GM21381 (cell line): ENCODE measurements around the gene GRIK4.

Source experiments
- ATAC-seq: cut with Tn5 transposase; IDR thresholded peaks from one replicate; pipeline ENCODE4 v1.9.1; 2021; ENCODE audit warnings: mild to moderate bottlenecking, moderate library complexity; ENCODE audit not compliant: unreplicated experiment

Gene GRIK4

DNA sequence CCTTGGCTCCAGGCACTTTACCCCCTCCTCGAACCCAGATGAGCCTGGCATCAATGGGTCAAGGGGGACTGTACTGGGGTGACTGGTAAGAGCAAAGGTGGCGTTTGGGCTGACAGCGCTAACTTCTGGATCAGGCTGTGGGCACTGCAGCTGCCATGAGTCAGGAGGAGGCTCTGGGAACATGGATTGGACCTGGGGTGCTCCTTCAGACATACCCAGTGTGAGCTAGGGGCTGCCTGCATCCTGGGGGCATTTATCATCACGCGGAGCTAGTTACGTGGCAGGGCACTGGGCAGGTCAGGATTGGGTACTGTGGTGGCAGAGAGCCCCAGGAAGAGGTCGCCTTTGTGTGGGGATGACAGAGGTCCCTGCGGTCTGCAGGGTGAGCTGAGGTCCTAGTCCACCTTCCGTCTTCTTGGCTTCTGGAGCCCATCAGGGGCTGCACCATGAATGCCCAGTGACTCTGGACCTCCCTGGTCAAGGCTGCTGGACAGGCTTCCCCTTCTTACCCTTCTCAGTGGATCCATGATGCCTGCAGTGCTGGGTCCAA lies 13.1 kb downstream of the GRIK4 start:
- ATAC-seq = no peak

DNA sequence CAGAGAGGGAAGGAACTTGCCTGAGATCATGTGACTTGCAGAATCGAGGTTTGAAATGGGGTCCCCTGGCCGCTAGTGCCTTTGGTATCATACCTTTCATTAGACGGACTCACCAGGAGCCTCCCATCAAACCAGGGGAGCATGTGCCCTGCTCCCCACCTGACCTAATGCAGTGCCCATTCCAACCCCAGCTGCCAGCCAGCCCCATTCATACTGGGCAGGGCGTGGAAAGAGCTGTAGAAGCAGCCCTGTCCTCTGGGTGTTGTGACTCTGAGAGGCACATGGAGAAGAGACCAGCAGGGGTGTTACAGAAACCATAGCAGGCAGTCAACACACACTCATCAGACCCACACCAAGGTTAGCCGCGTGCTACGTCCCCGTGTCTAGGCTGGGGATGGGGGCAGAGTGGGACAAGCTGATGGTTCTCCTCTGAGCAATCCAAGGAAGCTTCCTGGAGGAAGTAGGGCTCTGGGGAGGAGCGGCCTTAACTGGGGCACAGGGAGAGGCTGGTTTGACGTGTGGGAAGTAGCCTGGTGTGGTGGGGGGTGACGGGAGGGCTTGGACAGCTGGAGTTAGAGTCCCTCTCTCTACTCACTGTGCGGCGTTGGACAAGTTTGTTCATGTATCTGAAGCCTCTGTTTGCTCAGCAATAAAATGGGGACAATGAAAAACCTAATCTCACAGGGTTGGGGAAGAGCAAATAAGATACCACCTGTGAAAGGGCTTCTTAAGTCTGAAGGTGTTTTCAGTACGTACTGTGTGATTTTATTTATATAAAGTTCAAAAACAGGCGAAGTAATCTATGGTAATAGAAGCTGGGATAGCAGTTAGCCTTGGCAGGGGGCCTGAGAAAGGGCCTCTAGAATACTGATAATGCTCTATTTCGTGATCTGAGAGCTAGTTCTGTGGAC lies 14.0 kb downstream of the GRIK4 start:
- no peak for ATAC-seq

DNA sequence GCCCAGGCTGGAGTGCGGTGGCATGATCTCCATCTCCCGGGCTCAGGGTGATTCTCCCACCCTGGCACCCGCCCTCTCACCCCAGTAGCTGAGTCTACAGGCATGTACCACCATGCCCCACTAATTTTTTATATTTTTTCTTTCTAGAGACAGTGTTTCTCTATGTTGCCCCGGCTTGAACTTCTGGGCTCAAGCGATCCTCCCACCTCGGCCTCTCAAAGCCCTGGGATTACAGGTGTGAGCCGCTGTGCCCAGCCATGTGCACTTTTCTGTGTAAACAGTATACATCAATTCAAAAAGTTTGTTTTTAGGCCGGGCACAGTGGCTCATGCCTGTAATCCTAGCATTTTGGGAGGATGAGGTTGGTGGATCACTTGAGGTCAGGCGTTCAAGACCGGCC lies 14.7 kb downstream of the GRIK4 start:
- ATAC-seq = no peak

DNA sequence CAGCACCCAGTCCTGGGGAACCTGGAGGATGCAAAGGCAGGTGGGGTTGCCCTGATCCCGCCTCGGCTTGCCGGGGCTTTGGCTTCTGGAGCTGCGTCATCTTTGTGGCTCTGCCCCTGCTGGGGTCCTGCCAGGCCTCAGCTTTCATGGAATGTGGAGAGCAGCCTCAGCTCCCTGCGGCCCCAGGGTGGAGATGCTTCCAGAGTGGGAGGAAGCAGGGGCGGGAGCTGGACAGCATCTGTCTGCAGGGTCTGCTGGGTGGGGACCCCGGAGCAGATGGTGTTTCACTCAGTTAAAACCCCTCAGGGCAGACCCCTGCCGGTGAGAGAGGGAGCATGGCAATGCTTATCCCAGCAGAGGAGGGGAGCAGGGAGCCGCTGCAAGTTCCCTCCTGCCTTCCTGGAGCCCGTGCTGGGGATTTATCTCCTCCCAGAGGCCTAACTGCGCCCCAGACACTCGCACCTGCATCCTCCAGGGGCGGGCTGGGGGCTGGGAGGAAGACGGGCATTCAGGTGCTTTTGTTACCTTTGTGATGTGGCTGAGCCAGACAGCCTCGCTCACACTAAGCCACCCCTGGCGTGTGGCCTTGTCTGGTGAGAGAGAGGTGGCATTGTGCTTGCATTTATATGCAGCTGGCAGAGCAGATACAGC lies 15.7 kb downstream of the GRIK4 start:
- ATAC-seq = no peak

DNA sequence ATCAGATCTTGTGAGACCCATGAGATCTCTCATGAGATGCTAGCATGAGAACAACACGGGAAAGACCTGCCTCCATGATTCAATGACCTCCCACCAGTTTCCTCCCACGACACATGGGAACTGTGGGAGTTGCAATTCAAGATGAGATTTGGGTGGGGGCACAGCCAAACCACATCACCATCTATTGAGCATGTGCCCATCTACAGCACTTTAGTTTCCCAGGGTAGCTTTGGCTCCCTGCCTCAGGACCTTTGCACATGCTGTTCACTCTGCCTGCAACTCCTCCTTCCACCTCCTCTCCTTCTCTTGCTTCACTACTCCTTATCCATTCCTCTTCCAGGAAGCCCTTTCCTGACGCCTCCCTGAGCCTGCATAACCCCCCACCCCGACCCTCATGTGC lies 17.2 kb downstream of the GRIK4 start:
- ATAC-seq = no peak

DNA sequence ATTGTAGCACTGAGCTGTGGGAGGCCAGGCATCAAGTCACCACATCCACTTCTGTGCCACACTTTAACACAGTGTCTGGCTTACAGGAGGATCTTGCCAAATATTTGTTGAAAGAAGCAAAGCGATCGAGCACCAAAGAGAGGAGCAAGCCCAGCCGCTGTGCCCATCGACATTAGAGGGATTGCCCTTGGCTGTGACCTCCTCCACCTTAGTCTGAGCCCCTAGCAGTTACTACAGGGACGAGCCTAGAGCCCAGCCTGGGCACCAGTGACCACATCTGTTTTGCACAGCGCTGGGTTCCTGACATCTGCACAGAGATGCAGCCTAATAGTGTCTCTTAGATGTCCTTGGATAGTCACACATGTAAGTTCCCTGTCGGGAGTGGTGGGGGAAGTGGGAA lies 17.7 kb downstream of the GRIK4 start:
- no peak for ATAC-seq

DNA sequence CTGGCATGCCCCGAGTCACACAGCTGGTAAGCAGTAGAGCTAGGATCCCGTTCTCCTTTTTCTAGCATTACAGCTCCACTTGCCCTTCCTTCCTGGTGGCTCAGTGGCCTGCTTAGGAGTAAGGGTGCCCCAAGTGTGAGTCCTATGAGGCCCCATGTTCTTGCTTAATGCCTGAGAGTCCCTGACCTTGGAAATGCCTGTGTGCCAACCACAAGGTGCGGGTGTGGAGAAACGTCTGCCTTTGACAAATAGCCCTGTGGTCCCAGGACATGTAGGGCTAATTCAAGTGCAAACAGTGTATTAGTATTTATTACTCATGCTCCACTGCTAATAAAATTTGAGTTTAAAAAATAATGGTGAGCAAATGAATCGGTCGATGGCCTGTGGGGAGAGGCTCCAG lies 18.4 kb downstream of the GRIK4 start:
- ATAC-seq = no peak

DNA sequence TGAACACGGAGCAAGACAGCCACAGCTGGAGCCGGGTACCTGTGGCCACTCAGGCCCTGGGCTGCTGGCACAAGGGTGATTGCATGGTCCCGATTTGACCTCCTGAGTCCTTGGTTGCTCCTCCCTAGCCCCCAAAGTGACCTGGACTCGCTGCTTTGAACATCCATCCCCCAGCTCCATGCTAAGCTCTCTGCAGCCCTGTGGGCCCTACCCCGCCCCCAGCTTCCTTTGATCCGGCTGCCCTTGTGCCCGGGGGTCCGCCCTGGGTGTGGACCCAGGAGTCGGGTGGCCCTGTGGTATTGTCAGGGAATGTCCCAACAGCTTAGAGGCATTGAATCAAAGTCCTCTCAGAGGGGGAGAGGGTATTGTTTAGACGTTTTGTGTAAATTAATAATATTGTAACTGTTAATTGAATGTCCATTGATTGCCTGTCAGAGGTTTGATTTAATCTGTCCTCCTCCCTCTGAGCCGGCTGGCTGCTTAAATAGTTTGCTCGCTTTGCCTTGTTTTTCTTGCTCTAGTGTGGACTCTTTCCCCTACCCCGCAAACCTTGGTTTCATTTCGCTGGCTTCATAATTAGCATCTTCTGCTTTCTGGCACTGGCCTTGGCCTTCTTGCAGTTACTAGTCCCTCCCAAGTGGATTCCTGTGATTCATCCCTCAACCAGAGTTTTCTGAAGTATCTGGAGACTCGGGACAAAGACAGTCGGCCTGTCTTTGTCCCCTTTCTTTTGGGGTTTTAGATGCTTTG lies 20.7 kb downstream of the GRIK4 start:
- ATAC-seq = no peak

DNA sequence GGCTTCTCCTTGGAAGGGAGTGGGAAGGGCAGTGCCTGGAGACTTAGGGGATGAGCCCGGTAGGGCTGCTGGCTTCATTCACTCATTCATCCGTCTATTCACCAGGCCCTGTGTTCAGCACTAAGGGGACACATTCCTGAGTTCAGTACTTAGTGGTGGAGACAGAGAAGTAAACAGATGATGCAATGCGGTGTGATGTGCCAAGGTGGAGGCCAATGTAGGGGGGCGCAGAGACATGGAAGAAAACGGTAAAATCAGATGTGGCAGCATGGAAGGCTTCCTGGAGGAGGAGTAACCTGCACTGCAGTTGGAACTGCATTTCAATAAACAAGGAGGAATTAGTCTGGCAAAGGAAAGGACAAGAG lies 21.3 kb downstream of the GRIK4 start:
- ATAC-seq = no peak

DNA sequence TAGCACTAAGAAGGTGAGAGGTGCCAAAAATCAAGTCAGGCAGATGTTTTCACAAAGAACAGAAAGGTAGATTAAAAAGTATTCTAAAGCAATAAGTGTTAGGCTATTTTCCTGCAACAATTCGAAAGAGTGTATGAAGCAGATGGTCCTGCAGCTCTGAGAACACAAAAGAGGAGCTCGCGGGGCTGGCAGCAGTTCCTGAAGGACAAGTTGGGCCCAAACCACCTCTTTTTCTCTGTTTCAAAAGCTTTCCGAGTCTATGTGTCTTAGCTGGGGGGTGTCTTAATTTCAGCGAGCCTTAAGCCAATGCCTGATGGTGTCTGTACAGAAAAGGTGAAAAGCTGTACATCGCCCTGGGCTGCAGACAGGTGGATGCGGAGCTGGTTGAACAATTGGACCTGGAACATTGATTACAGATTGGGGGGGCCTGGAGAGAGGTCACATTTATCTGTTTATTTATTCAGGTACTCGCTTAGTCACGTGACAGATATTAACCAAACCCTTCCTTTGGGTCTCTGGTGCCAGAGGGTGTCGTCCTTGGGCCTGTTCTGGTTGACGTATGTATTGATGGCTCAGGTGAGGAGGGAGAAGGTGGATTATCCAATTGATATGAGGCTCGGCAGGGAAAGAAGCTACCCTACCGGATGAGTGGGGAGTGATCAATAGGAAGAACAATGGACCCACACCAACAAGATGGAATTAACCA lies 24.7 kb downstream of the GRIK4 start:
- no peak for ATAC-seq

DNA sequence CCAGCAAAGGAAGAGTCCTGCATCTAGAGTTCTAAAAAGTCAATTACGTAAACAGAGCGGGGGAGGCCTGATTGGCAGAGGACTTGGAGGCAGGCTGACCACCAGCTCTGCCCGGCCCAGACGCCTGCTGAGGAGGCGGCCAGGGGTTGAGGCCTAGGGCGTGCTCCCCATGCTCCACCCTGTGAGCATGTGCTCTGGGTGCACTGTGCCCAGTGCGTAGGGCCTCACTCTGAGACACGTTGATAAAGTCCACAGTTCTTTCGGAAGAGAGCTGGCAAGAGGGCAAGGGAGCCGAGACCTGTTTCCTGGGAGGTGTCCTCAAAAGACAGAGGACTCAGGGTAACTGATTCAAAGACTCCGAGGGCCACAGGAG lies 25.2 kb downstream of the GRIK4 start:
- ATAC-seq = no peak

DNA sequence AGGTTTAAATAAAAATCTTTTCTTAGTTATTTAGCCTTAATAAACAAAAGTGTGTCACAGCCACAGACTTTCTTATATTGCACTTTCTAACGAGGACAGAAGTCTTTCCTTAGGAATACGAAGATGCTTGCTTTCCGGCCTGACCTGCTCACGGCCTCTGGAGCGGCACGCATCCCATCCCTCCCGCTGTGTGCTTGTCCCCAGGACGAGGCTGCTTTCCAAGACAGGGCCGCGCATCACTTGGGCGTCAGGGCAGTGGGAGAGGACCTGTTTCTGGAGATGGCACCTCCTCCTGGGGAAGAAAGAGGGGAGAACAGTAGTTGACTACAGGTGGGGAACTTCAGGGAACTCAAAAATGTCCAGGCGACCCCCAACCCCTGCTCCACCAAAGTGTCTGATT lies 26.4 kb downstream of the GRIK4 start:
- no peak for ATAC-seq

DNA sequence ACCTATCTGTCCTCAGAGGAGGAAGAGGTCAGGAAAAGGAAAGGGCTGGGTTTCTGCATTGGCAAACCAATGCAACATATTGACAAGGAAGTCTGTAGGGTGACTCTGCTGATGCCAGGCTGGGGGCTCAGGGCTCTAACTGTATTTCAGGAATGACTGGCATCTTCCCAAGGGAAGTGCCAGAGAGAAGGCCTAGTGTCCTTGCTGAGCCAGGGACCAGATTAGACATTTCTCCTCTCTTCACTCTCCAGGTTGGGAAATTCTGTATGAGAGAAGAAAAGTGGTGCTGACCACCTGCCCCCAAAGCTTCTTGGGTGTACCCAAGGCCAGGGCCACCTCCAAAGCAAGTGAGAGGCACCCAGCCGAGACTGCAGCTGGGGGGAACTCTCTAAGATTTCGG lies 27.2 kb downstream of the GRIK4 start:
- ATAC-seq = no peak

DNA sequence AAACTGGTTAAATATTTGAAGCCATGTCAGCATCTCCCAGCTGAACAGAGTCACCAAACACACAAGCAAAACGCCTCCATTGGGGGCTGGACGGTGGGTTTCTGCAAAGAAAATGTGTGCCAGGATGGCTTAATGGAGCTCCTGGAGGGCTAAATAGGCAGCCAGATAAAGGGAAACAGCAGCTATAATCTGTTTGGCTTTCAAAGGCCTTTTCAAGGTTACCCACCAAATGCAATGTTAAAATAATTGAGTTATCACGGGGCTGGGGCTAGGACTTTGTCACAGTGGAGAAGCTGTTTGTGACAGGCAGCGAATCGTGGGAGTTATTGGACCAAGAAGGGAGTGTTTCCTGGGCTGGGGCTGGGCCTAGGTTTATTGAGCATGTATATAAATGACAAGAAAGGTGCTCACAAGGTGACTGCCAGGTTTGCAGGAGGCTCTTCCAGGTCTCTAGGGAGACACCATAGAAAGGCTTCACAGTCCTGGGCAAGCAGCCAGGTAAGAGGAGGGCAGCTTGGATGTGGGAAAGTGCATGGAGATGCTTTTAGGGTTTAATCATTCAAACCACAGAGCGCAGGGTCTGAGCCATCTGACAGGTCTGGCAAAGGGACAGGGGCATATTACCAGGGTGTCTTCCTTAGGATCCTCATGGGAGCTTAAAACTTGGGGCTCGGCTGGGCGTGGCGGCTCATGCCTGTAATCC lies 28.3 kb downstream of the GRIK4 start:
- no peak for ATAC-seq

DNA sequence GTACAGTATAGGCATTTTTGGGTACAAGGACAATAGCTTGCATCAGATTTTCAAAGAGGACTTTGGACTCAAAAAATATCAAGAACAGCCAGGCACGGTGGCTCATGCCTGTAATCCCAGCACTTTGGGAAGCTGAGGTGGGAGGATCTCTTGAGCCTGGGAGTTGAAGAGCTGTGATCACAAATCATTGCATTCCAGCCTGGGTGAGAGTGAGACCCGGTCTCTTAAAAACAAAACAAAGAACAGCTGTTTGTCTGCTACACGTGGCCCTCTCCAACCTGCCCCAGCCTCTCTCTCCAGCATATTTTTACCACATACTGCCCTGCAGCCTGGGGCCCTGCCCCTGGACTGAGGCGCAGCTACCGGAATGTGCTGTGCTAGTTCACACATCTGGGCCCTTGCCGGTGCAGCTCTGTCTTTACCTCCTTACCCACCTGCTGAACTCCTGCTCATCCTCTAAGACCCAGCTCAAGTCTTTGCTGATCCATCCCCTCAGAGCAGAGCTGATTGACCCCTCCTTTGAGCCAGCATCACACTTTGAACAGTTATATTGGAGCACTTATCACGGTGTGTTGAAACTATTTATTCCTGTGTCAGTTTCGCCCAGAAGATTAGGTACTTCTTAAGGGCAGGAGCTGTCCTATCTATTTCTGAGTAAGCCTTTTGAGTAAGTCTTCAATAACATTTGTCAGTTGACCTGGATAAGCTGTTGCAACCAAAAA lies 29.4 kb downstream of the GRIK4 start:
- ATAC-seq = no peak

DNA sequence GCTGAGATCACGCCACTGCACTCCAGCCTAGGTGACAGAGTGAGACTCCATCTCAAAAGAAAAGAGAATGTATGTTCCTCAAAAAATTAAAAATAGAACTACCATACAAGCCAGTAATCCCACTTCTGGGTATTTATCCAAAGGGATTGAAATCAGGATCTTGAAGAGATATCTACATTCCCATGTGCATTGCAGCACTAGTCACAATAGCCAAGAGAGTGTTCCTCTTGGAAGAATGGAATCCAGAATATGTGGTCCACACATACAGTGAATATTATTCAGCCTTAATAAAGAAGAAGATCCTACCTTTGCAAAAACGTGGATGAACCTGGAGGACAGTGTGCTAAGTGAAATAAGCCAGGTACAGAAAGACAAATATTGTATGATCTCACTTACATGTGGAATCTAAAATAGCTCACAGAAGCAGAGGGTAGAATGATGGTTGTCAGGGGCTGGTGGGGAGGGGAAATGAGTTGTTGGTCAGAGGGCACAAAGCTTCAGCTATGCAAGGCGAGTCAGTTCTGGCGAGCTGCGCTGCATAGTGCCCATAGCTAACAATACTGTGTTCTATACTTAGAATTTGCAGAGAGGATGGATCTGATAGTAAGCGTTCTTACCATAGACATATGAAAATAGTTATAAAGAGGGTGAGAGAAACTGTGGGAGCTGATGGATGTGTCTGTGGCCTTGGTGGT lies 32.1 kb downstream of the GRIK4 start:
- ATAC-seq = no peak

DNA sequence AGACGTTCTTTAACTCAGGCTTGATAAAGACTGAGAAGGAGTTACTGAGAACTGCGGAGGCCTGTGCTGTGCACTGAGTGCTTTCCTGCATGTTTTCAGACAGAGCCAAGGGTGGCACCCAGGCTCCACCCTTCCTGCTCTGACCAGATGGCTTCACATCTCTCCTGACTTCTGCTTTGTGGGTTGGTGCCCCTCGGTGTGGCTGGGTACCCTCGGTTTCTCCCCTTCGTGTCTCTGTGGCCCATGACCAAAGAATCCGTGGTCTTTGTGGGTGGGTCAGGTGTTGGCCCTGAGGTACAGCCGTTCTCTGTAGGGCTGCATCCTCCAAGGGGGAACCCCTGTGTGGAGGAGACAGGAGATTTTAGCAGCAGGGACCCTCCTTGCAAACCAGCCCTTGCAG lies 34.3 kb downstream of the GRIK4 start:
- no peak for ATAC-seq

DNA sequence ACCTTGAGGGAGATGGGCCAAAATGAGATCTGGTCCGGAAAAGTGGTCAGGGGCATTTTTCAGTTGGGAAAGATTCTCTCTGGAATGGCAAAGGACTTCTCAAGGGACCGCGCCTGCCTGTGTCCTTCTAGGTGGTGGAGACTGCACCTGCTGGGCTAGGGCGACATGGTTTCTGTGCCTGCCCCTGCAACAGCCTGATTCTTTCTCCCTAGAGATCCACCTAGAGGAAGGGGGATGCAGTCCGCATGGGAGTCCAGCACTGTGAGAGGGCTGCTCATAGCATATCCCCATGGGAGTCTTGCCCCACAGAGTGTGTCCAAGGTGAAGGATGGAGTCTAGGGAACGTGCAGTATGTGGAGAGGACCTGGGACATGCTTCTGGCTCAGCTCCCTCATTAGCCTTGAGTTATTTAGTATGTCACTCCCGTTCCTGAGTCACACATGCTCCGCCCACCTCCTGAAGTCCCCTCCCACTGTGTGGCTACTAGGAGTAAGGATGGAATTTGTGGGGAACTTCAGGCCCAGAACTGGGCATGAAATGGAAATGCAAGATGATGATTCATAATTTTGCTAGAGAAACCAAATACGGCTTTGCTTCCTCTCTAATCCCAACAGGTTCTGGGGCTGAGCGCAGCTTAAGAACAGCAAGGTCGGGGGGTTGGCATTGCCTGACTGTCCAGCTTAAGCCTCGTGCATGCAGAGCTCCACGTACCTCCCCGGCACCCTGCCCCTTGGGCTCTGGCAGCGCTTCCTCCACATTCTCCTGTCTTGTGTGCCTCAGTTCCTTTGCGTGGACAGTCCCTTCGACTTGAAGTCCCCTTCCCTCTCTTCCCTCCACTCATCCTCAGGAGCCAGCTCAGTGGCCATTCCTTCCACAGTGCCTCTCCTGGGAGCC lies 35.0 kb downstream of the GRIK4 start:
- ATAC-seq = no peak
